Endothelial cell (in vitro differentiated cells): ENCODE measurements around the gene SERPINE1. TPM values are rescaled to one million over a fixed set of nuclear protein-coding genes. Genes with fewer than 3 reads are reported as not detected.

Experiments
- DNase-seq: peaks from one replicate; pipeline ENCODE4 v3.0.0; 2021; ENCODE audit warnings: low spot score
- H3K27ac Mint-ChIP-seq: one replicate; pipeline ENCODE4 v1.8.0; 2021; ENCODE audit warnings: mixed read lengths, inconsistent platforms; ENCODE audit not compliant: unreplicated experiment
- H3K27me3 Mint-ChIP-seq: one replicate; pipeline ENCODE4 v1.8.0; 2021; ENCODE audit warnings: mild to moderate bottlenecking, moderate library complexity, mixed read lengths, inconsistent platforms; ENCODE audit not compliant: unreplicated experiment
- H3K36me3 Mint-ChIP-seq: one replicate; pipeline ENCODE4 v1.8.0; 2021; ENCODE audit warnings: mild to moderate bottlenecking, low read depth, mixed read lengths, inconsistent platforms; ENCODE audit not compliant: unreplicated experiment
- H3K4me1 Mint-ChIP-seq: one replicate; pipeline ENCODE4 v1.8.0; 2021; ENCODE audit warnings: mild to moderate bottlenecking, mixed read lengths, inconsistent platforms; ENCODE audit not compliant: unreplicated experiment
- H3K4me3 Mint-ChIP-seq: one replicate; pipeline ENCODE4 v1.8.0; 2021; ENCODE audit warnings: mild to moderate bottlenecking, mixed read lengths, inconsistent platforms; ENCODE audit not compliant: unreplicated experiment
- H3K9me3 Mint-ChIP-seq: one replicate; pipeline ENCODE4 v1.8.0; 2021; ENCODE audit warnings: mixed read lengths, inconsistent platforms; ENCODE audit not compliant: unreplicated experiment
- CTCF ChIP-seq: fragments of 200-600 bp; sonication (generic); IDR thresholded peaks from one replicate; pipeline ENCODE4 v1.5.0; 2021; ENCODE audit warnings: antibody characterized with exemption; ENCODE audit not compliant: unreplicated experiment
- total RNA-seq: library from RNA; stranded (reverse); fragmentation: NEBNext Ultra II Directional; extraction: Animal tissue kit (Norgen Biotek cat#: 25700); gene quantifications from one replicate; pipeline ENCODE4 v1.2.1, GENCODE V29; 2021; ENCODE audit not compliant: unreplicated experiment

SERPINE1 gene
- total RNA-seq, 1 donor from 2014 or later, result 0.80 TPM

- H3K4me3 Mint-ChIP-seq, result no peak overlapping the region
- peaks cover 17% of the 10 kb centered on the region for H3K27me3 Mint-ChIP-seq
- no peaks in the 10 kb centered on the region for H3K4me1 Mint-ChIP-seq
- no peaks in the 10 kb centered on the region for H3K9me3 Mint-ChIP-seq
- H3K27ac Mint-ChIP-seq, result no peak overlapping the region
- no peaks in the 10 kb centered on the region for H3K36me3 Mint-ChIP-seq
- no peak for TF ChIP-seq CTCF
- DNase-seq, result no peak
Measured at GRCh38 chr7:101096331-101096956, 30.5 kb upstream of the SERPINE1 start.

DNA sequence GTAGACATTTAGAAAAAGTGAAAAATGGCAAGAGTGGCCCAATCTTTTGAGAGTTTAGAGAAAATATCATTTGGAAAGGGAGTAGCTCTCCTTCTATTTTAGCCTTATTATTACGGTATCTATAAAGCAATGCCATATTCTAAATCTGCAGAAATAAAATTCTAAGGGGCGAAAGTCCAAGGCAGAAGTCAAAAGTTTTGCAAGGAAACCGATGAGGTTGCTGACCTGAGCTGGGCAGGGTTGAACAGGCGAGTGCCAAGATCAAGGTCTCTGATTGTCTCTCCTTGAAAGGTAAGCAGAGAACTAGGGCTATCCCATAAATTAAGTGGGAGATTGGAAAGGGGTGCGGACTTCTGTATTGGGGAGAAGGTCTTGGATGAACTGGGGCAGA is 30.0 kb upstream of the SERPINE1 start:
- Mint-ChIP-seq H3K27me3 (peaks cover 19% of the 10 kb centered on the region), H3K27ac (no peak overlapping the region), H3K4me3 (no peak overlapping the region), H3K9me3 (no peaks in the 10 kb centered on the region), H3K4me1 (no peaks in the 10 kb centered on the region), H3K36me3 (no peaks in the 10 kb centered on the region)
- no peak for DNase-seq
- TF ChIP-seq CTCF, result no peak

- H3K27ac Mint-ChIP-seq, result no peak overlapping the region
Measured at GRCh38 chr7:101097561-101097960, 29.3 kb upstream of the SERPINE1 start.

GRCh38 chr7:101099969-101100781 is 26.7 kb upstream of the SERPINE1 start:
- Mint-ChIP-seq H3K9me3 (no peaks in the 10 kb centered on the region), H3K4me1 (no peaks in the 10 kb centered on the region), H3K4me3 (no peak overlapping the region), H3K27me3 (peaks cover 18% of the 10 kb centered on the region), H3K36me3 (no peaks in the 10 kb centered on the region), H3K27ac (no peak overlapping the region)
- TF ChIP-seq CTCF, result no peak
- DNase-seq, result no peak

More at GRCh38 chr7:101097561-101097960, 29.3 kb upstream of the SERPINE1 start:
- DNase-seq, result no peak
- H3K9me3 Mint-ChIP-seq, result no peaks in the 10 kb centered on the region
- peaks cover 19% of the 10 kb centered on the region for H3K27me3 Mint-ChIP-seq
- H3K4me3 Mint-ChIP-seq, result no peak overlapping the region
- H3K36me3 Mint-ChIP-seq, result no peaks in the 10 kb centered on the region
- no peak for TF ChIP-seq CTCF
- no peaks in the 10 kb centered on the region for H3K4me1 Mint-ChIP-seq
